Memory B cell (primary cell): Measurements from ENCODE around the gene TUBA1C.
"Not testable (repeated sequence)": the region's sequence is repeated elsewhere in the genome, so short reads cannot be mapped to it uniquely, and the experiment has no call there.

Source experiments
- ATAC-seq: fragments of 150-1000 bp; cut with Tn5 transposase; 2 replicates; pipeline ENCODE4 v1.10.0; 2021; ENCODE audit warnings: low read depth, mild to moderate bottlenecking, moderate library complexity
- DNase-seq, 2 donors: peaks; one replicate each; pipeline ENCODE4 v3.0.0; 2022; ENCODE audit warnings: low spot score in 2 of 2
- H3K27ac Mint-ChIP-seq: one replicate; pipeline ENCODE4 v1.8.0; 2022; ENCODE audit warnings: mild to moderate bottlenecking, moderate library complexity, mixed read lengths
- H3K27me3 Mint-ChIP-seq: one replicate; pipeline ENCODE4 v1.8.0; 2022; ENCODE audit warnings: mixed read lengths
- H3K36me3 Mint-ChIP-seq: one replicate; pipeline ENCODE4 v1.8.0; 2022; ENCODE audit warnings: mild to moderate bottlenecking, mixed read lengths
- H3K4me1 Mint-ChIP-seq: one replicate; pipeline ENCODE4 v1.8.0; 2022; ENCODE audit warnings: mixed read lengths
- H3K4me3 Mint-ChIP-seq: one replicate; pipeline ENCODE4 v1.8.0; 2022; ENCODE audit warnings: mild to moderate bottlenecking, moderate library complexity, mixed read lengths
- H3K9me3 Mint-ChIP-seq: one replicate; pipeline ENCODE4 v1.8.0; 2022; ENCODE audit warnings: mixed read lengths

The TUBA1C gene

GRCh38 chr12:49263400-49263763 is 1.5 kb upstream of the TUBA1C start:
- DNase-seq (no peak), ATAC-seq (no peak)
- Mint-ChIP-seq H3K36me3 (peaks cover 1% of the 10 kb centered on the region), H3K4me3 (peak overlapping the region; percentile 88), H3K27me3 (no peaks in the 10 kb centered on the region), H3K9me3 (no peaks in the 10 kb centered on the region), H3K27ac (no peak overlapping the region), H3K4me1 (peaks cover 9% of the 10 kb centered on the region)

GRCh38 chr12:49264466-49264872 is 413 bp upstream of the TUBA1C start:
- DNase-seq (peak; percentile 30 to 44), ATAC-seq (peak; percentile 48)
- peaks cover 11% of the 10 kb centered on the region for H3K4me1 Mint-ChIP-seq
- H3K9me3 Mint-ChIP-seq: no peaks in the 10 kb centered on the region
- H3K36me3 Mint-ChIP-seq: peaks cover 1% of the 10 kb centered on the region
- peak overlapping the region; percentile 76 for H3K27ac Mint-ChIP-seq
- H3K4me3 Mint-ChIP-seq: peak overlapping the region; percentile 95
- no peaks in the 10 kb centered on the region for H3K27me3 Mint-ChIP-seq

GRCh38 chr12:49269191-49269590 is 4.3 kb downstream of the TUBA1C start:
- peaks cover 16% of the 10 kb centered on the region for H3K36me3 Mint-ChIP-seq
- not testable (repeated sequence) for ATAC-seq, H3K4me1 Mint-ChIP-seq, H3K27me3 Mint-ChIP-seq, H3K4me3 Mint-ChIP-seq, DNase-seq, H3K27ac Mint-ChIP-seq, H3K9me3 Mint-ChIP-seq

DNA sequence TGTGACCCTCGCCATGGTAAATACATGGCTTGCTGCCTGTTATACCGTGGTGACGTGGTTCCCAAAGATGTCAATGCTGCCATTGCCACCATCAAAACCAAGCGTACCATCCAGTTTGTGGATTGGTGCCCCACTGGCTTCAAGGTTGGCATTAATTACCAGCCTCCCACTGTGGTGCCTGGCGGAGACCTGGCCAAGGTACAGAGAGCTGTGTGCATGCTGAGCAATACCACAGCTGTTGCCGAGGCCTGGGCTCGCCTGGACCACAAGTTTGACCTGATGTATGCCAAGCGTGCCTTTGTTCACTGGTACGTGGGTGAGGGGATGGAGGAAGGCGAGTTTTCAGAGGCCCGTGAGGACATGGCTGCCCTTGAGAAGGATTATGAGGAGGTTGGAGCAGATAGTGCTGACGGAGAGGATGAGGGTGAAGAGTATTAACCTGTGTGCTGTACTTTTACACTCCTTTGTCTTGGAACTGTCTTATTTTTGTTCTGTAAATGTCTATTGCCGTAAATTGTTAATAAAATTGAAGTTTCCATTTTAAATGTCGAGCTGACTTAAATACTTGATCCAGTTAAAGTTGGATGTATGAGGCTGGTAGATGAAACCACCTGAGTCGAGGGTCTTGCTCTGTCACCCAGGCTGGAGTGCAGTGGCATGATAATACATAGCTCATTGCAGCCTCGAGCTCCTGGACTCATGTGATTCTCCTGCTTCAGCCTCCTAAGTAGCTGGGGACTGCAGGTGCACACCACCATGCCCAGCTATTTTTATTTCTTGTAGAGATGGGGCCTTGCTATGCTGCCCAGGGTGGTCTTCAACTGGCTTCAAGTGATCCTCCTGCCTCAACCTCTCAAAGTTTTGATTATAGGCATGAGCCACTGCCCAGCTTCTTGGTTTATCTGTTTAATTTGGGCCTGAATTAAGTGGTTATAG is 8.2 kb downstream of the TUBA1C start:
- Mint-ChIP-seq H3K27me3 (no peaks in the 10 kb centered on the region), H3K4me3 (no peak overlapping the region), H3K27ac (no peak overlapping the region), H3K36me3 (peaks cover 15% of the 10 kb centered on the region), H3K9me3 (no peaks in the 10 kb centered on the region), H3K4me1 (peaks cover 2% of the 10 kb centered on the region)
- no peak for ATAC-seq
- no peak for DNase-seq

GRCh38 chr12:49273726-49274395 is 9.0 kb downstream of the TUBA1C start:
- ATAC-seq: no peak
- Mint-ChIP-seq H3K27ac (no peak overlapping the region), H3K4me1 (no peaks in the 10 kb centered on the region), H3K9me3 (no peaks in the 10 kb centered on the region), H3K27me3 (no peaks in the 10 kb centered on the region), H3K36me3 (peaks cover 15% of the 10 kb centered on the region), H3K4me3 (no peak overlapping the region)
- DNase-seq: no peak

DNA sequence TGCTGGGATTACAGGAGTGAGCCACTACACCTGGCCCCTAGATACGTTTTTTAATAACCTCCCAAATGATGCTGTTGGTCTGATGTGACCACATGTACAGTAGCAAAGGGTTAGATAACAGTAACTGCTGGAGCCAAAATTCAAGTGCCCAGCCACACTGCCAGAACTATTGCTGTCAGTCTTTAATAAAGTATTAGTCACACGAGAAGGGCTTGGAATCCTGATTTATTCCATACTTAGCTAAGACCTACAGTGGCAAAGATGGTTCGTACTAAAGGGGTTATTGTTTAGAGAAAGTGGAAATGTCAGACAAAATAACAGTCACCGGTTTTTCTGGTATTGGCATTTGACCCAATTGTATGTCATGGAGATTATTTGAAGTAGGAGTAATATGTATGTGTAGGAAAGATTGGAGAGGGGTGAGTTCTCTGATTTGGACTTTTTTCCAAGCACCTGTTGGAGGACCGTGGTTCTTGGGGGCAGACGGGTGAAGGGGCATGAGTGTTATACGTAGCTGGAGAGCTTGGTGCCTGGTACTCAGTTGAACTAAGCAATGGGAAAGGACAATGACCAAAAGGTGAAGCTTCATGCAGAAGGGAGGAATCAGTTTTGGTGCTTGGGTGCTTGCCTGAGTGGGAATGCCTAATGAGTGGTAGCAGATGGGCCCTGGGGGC is 9.7 kb downstream of the TUBA1C start:
- Mint-ChIP-seq H3K36me3 (peaks cover 15% of the 10 kb centered on the region), H3K27me3 (no peaks in the 10 kb centered on the region), H3K4me1 (no peaks in the 10 kb centered on the region), H3K27ac (no peak overlapping the region), H3K9me3 (no peaks in the 10 kb centered on the region), H3K4me3 (no peak overlapping the region)
- no peak for ATAC-seq
- DNase-seq: no peak

- no peak overlapping the region for H3K4me3 Mint-ChIP-seq
- no peaks in the 10 kb centered on the region for H3K4me1 Mint-ChIP-seq
- H3K27ac Mint-ChIP-seq: no peak overlapping the region
- ATAC-seq (no peak), DNase-seq (no peak)
- H3K27me3 Mint-ChIP-seq: peaks cover 5% of the 10 kb centered on the region
- peaks cover 6% of the 10 kb centered on the region for H3K36me3 Mint-ChIP-seq
- no peaks in the 10 kb centered on the region for H3K9me3 Mint-ChIP-seq
These were observed 11.7 kb downstream of the TUBA1C start for GRCh38 chr12:49276304-49277290.

- no peak for ATAC-seq
- Mint-ChIP-seq H3K4me3 (no peak overlapping the region), H3K27ac (no peak overlapping the region), H3K4me1 (no peaks in the 10 kb centered on the region), H3K36me3 (peaks cover 5% of the 10 kb centered on the region), H3K27me3 (peaks cover 9% of the 10 kb centered on the region), H3K9me3 (no peaks in the 10 kb centered on the region)
- no peak for DNase-seq
These were observed 12.6 kb downstream of the TUBA1C start for GRCh38 chr12:49277466-49277865.

- Mint-ChIP-seq H3K27me3 (peaks cover 13% of the 10 kb centered on the region), H3K36me3 (no peaks in the 10 kb centered on the region), H3K27ac (no peak overlapping the region), H3K4me1 (no peaks in the 10 kb centered on the region), H3K4me3 (no peak overlapping the region), H3K9me3 (no peaks in the 10 kb centered on the region)
- no peak for DNase-seq
- no peak for ATAC-seq
These were observed 14.9 kb downstream of the TUBA1C start for GRCh38 chr12:49279706-49280159.

DNA sequence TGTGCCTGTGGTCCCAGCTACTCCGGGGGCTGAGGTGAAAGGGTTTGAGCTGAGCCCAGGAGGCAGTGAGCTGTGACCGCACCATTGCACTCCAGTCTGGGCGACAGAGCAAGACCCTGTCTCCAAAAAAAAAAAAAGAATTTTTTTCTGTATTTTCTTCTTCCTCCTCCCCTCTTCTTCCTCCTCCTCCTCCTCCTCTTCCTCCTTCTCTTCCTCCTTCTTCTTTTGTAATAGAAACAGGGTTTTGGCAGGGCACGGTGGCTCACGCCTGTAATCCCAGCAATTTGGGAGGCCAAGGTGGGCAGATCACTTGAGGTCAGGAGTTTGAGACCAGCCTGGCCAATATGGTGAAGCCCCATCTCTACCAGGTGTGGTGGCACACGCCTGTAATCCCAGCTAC is 15.7 kb downstream of the TUBA1C start:
- H3K27ac Mint-ChIP-seq, H3K36me3 Mint-ChIP-seq, H3K9me3 Mint-ChIP-seq, ATAC-seq, DNase-seq, H3K4me3 Mint-ChIP-seq, H3K4me1 Mint-ChIP-seq: not testable (repeated sequence)
- peaks cover 14% of the 10 kb centered on the region for H3K27me3 Mint-ChIP-seq

- H3K4me3 Mint-ChIP-seq: no peak overlapping the region
- DNase-seq (no peak), ATAC-seq (no peak)
- peaks cover 19% of the 10 kb centered on the region for H3K27me3 Mint-ChIP-seq
- no peaks in the 10 kb centered on the region for H3K9me3 Mint-ChIP-seq
- H3K27ac Mint-ChIP-seq: no peak overlapping the region
- no peaks in the 10 kb centered on the region for H3K4me1 Mint-ChIP-seq
- H3K36me3 Mint-ChIP-seq: no peaks in the 10 kb centered on the region
These were observed 17.4 kb downstream of the TUBA1C start for GRCh38 chr12:49282302-49282701.

- not testable (repeated sequence) for H3K27ac Mint-ChIP-seq, H3K36me3 Mint-ChIP-seq
- peaks cover 20% of the 10 kb centered on the region for H3K27me3 Mint-ChIP-seq
These were observed 18.0 kb downstream of the TUBA1C start for GRCh38 chr12:49282740-49283375.

More at GRCh38 chr12:49282740-49283375, 18.0 kb downstream of the TUBA1C start:
- H3K4me1 Mint-ChIP-seq, H3K4me3 Mint-ChIP-seq, ATAC-seq, DNase-seq, H3K9me3 Mint-ChIP-seq: not testable (repeated sequence)
